Lower lobe of right lung (tissue), 2 donors: ENCODE results near the gene POLA2. TPM values are rescaled to one million over a fixed set of nuclear protein-coding genes. Genes with fewer than 3 reads are reported as not detected.

Experiments
- ATAC-seq, 2 donors: fragments of 200-7000 bp; cut with Tn5 transposase; one replicate each; pipeline ENCODE4 v1.9.1; 2020 to 2022; ENCODE audit warnings: mild to moderate bottlenecking in 2 of 2, moderate library complexity in 2 of 2
- DNase-seq: peaks from one replicate; pipeline ENCODE4 v3.0.0-alpha.2; 2020
- H3K27ac ChIP-seq: fragments of 200-600 bp; one replicate; pipeline ENCODE4 v1.8.0; 2022
- H3K27me3 ChIP-seq: fragments of 200-600 bp; one replicate; pipeline ENCODE4 v1.8.0; 2022; ENCODE audit warnings: low read depth
- H3K36me3 ChIP-seq: fragments of 200-600 bp; one replicate; pipeline ENCODE4 v1.8.0; 2022; ENCODE audit warnings: mild to moderate bottlenecking
- H3K4me1 ChIP-seq: fragments of 200-600 bp; one replicate; pipeline ENCODE4 v1.8.0; 2022
- H3K4me3 ChIP-seq: fragments of 200-600 bp; one replicate; pipeline ENCODE4 v1.8.0; 2022; ENCODE audit warnings: mild to moderate bottlenecking
- H3K9me3 ChIP-seq: fragments of 200-600 bp; one replicate; pipeline ENCODE4 v1.8.0; 2022
- intact Hi-C: fragments of 100-400 bp; cut with DNase I; formaldehyde crosslinking; loops from one replicate; pipeline ENCODE4 v1.11.0; 2022
- total RNA-seq: library from RNA; stranded (reverse); fragmentation: NEBNext Ultra II Directional; extraction: Animal tissue kit (Norgen Biotek cat#: 25700); gene quantifications from one replicate; pipeline ENCODE4 v1.2.1, GENCODE V29; 2021
- TF ChIP-seq, protein P1 (sequence below): fragments of 200-600 bp; IDR thresholded peaks from one replicate; pipeline ENCODE4 v1.8.0; 2022; ENCODE audit warnings: antibody characterized with exemption, mild to moderate bottlenecking
- donor health status: DM: no; HTN: yes; CAD: no; lungs with severe emphysema.

POLA2 gene
- total RNA-seq, 1 donor from 2014 or later: 8.7 TPM

DNA sequence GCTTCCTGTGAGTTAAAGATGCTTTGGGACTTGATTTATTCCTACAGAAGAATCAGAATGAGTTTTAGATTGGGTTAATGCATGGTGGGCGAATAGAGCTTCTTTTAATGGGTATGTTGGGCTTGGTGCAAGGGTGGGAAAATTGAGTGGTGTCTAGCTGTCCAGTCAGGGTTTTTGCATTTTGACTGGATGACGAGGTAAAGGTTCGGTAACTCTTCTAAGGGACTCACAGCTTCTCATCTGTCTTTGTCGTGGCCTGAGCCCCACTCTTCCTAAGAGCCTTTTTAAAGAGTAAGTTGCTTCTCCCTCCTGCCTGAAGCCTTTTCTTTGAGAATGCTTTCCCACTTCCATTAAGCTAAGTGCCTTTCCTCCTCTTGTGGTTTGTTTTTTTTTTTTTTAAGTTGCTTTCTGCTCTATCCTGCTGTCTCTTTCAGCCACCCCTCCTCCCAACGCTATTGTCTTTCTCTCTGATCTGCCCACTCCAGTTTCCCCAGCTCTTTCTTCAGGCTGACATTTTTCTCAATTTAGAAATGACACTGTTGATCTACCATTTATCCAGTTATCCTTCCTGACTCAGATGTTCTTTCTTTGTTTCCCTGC lies 73.0 kb downstream of the POLA2 start:
- Histone ChIP-seq H3K4me1 (peaks cover 17% of the 10 kb centered on the region), H3K27me3 (no peaks in the 10 kb centered on the region), H3K27ac (peak overlapping the region; percentile 87), H3K36me3 (peaks cover 20% of the 10 kb centered on the region), H3K4me3 (peak overlapping the region; percentile 98), H3K9me3 (no peaks in the 10 kb centered on the region)
- TF ChIP-seq, protein P1, sequence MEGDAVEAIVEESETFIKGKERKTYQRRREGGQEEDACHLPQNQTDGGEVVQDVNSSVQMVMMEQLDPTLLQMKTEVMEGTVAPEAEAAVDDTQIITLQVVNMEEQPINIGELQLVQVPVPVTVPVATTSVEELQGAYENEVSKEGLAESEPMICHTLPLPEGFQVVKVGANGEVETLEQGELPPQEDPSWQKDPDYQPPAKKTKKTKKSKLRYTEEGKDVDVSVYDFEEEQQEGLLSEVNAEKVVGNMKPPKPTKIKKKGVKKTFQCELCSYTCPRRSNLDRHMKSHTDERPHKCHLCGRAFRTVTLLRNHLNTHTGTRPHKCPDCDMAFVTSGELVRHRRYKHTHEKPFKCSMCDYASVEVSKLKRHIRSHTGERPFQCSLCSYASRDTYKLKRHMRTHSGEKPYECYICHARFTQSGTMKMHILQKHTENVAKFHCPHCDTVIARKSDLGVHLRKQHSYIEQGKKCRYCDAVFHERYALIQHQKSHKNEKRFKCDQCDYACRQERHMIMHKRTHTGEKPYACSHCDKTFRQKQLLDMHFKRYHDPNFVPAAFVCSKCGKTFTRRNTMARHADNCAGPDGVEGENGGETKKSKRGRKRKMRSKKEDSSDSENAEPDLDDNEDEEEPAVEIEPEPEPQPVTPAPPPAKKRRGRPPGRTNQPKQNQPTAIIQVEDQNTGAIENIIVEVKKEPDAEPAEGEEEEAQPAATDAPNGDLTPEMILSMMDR: no peak
- no peak for DNase-seq
- intact Hi-C loops: no loop called here
- ATAC-seq: no peak

DNA sequence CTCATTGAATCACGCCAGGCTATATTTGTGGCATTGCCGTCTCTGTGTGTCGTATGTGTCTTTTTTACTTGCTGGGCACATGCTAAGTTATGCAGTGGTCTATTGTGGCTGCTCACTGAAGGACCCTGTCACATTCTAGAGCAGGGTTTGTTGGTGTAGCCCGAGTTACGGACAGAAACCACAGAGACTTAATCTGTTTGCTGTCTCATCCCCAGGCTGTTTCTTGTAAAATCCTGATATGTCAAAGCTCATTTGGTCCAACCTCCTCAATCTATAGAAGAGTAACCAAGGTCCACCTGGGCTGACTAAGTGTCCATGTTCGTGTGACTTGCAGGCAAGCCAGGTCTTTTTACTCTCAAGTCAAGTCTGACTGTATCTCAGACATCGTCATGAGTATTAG lies 76.9 kb downstream of the POLA2 start:
- DNase-seq (no peak), ATAC-seq (no peak)
- Histone ChIP-seq H3K9me3 (no peaks in the 10 kb centered on the region), H3K27ac (no peak overlapping the region), H3K4me3 (no peak overlapping the region), H3K36me3 (peaks cover 59% of the 10 kb centered on the region), H3K4me1 (peaks cover 14% of the 10 kb centered on the region), H3K27me3 (no peaks in the 10 kb centered on the region)
- TF ChIP-seq, protein P1: no peak
- intact Hi-C loops: no loop called here

DNA sequence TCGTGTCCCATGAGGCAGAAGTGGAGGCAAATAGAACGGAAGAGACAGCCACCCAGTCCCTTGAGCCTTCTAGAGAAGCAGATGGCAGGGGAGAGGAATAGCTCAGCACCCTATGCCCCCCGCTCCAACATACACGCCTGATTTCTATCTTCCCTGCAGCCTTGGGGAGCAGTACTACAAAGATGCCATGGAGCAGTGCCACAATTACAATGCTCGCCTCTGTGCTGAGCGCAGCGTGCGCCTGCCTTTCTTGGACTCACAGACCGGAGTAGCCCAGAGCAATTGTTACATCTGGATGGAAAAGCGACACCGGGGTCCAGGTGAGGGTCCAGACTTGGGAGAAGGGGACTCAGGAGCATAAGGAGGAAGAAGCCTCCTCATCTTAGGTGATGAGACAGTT lies 78.5 kb downstream of the POLA2 start:
- Histone ChIP-seq H3K4me1 (peaks cover 5% of the 10 kb centered on the region), H3K4me3 (no peak overlapping the region), H3K36me3 (peaks cover 75% of the 10 kb centered on the region), H3K9me3 (no peaks in the 10 kb centered on the region), H3K27me3 (no peaks in the 10 kb centered on the region), H3K27ac (no peak overlapping the region)
- intact Hi-C loops: no loop called here
- no peak for DNase-seq
- ATAC-seq: no peak
- TF ChIP-seq, protein P1: no peak

DNA sequence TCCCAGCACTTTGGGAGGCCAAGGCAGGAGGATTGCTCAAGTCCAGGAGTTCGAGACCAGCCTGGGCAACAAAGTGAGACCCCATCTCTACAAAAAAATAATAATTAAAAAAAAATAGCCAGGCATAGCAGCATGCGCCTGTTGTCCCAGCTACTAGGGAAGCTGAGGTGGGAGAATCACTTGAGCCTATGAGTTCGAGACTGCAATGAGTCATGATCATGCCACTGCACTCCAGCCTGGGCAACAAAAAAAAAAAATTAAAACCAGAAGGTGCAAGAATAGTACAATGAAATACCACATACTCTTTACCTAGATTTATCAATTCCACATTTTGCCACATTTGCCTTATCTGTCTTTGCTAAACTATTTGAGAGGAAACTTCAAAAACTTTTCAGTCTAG lies 80.1 kb downstream of the POLA2 start:
- DNase-seq (no peak), ATAC-seq (no peak)
- Histone ChIP-seq H3K27me3 (no peaks in the 10 kb centered on the region), H3K27ac (no peak overlapping the region), H3K4me1 (no peaks in the 10 kb centered on the region), H3K36me3 (peaks cover 88% of the 10 kb centered on the region), H3K9me3 (no peaks in the 10 kb centered on the region), H3K4me3 (no peak overlapping the region)
- intact Hi-C loops: no loop called here
- TF ChIP-seq, protein P1: no peak

Other genes with a start within 250 kb of the POLA2 start
- gene ARL2, start 247.8 kb upstream of the POLA2 start, total RNA-seq: 74.1 TPM
- 25.4 TPM for gene SNX15, start 234.5 kb upstream of the POLA2 start, total RNA-seq
- 12.6 TPM for gene SAC3D1, start 220.8 kb upstream of the POLA2 start, total RNA-seq
- gene NAALADL1, start 203.4 kb upstream of the POLA2 start, total RNA-seq: 12.2 TPM
- gene CDCA5, start 177.9 kb upstream of the POLA2 start, total RNA-seq: 2.8 TPM
- gene ZFPL1, start 177.7 kb upstream of the POLA2 start, total RNA-seq: 29.0 TPM
- gene VPS51, start 165.7 kb upstream of the POLA2 start, total RNA-seq: 94.9 TPM
- 38.8 TPM for gene TM7SF2, start 150.1 kb upstream of the POLA2 start, total RNA-seq
- gene ZNHIT2, start 144.3 kb upstream of the POLA2 start, total RNA-seq: 9.5 TPM
- gene FAU, start 139.8 kb upstream of the POLA2 start, total RNA-seq: 766 TPM
- 40.8 TPM for gene MRPL49, start 139.6 kb upstream of the POLA2 start, total RNA-seq
- gene SYVN1, start 127.4 kb upstream of the POLA2 start, total RNA-seq: 68.1 TPM
- not detected for gene SPDYC, start 91.7 kb upstream of the POLA2 start, total RNA-seq
- gene CAPN1, start 80.0 kb upstream of the POLA2 start, total RNA-seq: 176 TPM
- gene CDC42EP2, start 52.9 kb downstream of the POLA2 start, total RNA-seq: 17.0 TPM
- gene DPF2, start 71.9 kb downstream of the POLA2 start, total RNA-seq: 45.8 TPM
- gene TIGD3, start 92.8 kb downstream of the POLA2 start, total RNA-seq: 0.18 TPM
- 13.0 TPM for gene SLC25A45, start 120.7 kb downstream of the POLA2 start, total RNA-seq
- gene FRMD8, start 124.7 kb downstream of the POLA2 start, total RNA-seq: 22.6 TPM
- gene NEAT1, start 160.8 kb downstream of the POLA2 start, total RNA-seq: 980 TPM
- 11,612 TPM for gene MALAT1, start 237.1 kb downstream of the POLA2 start, total RNA-seq